Upper lobe of left lung (tissue), 4 donors: ENCODE data around the gene DSP.

Source experiments
- CTCF ChIP-seq, 6 experiments: fragments of 450-650 bp in 4 of 6; fragments of 200-600 bp in 2 of 6; sonication (generic) in 2 of 6; IDR thresholded peaks; one replicate each; pipeline ENCODE4 v1.5.1; 2016 to 2019; ENCODE audit warnings: antibody characterized with exemption in 6 of 6
- EP300 ChIP-seq, 4 donors: sonication (generic); formaldehyde crosslinking; IDR thresholded peaks; one replicate each; pipeline ENCODE4 v1.5.1; 2017; ENCODE audit warnings: antibody characterized with exemption in 4 of 4, control low read depth in 2 of 4
- POLR2A ChIP-seq, 4 donors: fragments of 450-650 bp; IDR thresholded peaks; one replicate each; pipeline ENCODE4 v1.5.1; 2016 to 2017; ENCODE audit warnings: antibody characterized with exemption in 4 of 4, mild to moderate bottlenecking in 2 of 4

DNA sequence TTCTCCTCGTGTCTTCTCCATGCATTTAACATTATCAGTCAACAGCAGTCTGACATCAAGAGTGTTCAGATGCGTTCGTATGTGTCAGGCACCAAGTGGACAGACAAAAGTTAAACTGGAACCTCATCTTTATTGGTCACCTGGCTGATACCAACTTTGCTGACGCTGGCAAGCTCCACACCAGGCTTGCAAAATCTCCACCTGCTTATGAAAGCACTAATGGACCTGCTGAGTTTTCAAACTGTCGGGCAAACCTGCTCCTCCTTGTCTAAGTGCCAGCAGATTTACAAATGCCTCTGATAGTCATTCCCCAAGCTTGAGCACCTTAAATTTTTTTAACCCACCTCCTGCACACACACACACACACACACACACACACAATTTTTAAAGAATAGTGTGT is 27.9 kb upstream of the DSP start:
- no peak for TF ChIP-seq CTCF (IDR thresholded peaks at IDR 0.05)
- TF ChIP-seq EP300 (IDR thresholded peaks at IDR 0.05), result no peak
- TF ChIP-seq POLR2A (IDR thresholded peaks at IDR 0.05), result no peak
